Measurements from ENCODE around the gene MAFF.

The MAFF gene

GRCh38 chr22:38171927-38172831 is 29.6 kb upstream of the MAFF start:
- no peak overlapping the region for H3K9ac ChIP-seq (ENCODE audit: low read length)
- H3K79me2 ChIP-seq (ENCODE audit: low read length), result no peaks in the 10 kb centered on the region
- peaks cover 14% of the 10 kb centered on the region for H3K4me1 ChIP-seq (ENCODE audit: low read length)
- no peak overlapping the region for H3K4me3 ChIP-seq (ENCODE audit: low read length)
- H3K27me3 ChIP-seq (ENCODE audit: low read depth, low read length), result no peaks in the 10 kb centered on the region
- H4K20me1 ChIP-seq (ENCODE audit: insufficient read depth, low read length), result no peaks in the 10 kb centered on the region
- TF ChIP-seq, protein P1, sequence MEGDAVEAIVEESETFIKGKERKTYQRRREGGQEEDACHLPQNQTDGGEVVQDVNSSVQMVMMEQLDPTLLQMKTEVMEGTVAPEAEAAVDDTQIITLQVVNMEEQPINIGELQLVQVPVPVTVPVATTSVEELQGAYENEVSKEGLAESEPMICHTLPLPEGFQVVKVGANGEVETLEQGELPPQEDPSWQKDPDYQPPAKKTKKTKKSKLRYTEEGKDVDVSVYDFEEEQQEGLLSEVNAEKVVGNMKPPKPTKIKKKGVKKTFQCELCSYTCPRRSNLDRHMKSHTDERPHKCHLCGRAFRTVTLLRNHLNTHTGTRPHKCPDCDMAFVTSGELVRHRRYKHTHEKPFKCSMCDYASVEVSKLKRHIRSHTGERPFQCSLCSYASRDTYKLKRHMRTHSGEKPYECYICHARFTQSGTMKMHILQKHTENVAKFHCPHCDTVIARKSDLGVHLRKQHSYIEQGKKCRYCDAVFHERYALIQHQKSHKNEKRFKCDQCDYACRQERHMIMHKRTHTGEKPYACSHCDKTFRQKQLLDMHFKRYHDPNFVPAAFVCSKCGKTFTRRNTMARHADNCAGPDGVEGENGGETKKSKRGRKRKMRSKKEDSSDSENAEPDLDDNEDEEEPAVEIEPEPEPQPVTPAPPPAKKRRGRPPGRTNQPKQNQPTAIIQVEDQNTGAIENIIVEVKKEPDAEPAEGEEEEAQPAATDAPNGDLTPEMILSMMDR (IDR thresholded peaks at IDR 0.05; ENCODE audit: low read depth, low read length), result no peak
- no peak for TF ChIP-seq EZH2phosphoT487 (IDR thresholded peaks at IDR 0.05; ENCODE audit: low read depth)
- H3K4me2 ChIP-seq (ENCODE audit: low read length), result no peak overlapping the region
- no peaks in the 10 kb centered on the region for H3K36me3 ChIP-seq (replicated peaks; ENCODE audit: low read depth, low read length)
- no peak overlapping the region for H2AFZ ChIP-seq (ENCODE audit: low read depth, low read length)
- H3K9me3 ChIP-seq (ENCODE audit: insufficient read depth, low read length), result no peaks in the 10 kb centered on the region
- H3K27ac ChIP-seq (ENCODE audit: low read length), result no peak overlapping the region

DNA sequence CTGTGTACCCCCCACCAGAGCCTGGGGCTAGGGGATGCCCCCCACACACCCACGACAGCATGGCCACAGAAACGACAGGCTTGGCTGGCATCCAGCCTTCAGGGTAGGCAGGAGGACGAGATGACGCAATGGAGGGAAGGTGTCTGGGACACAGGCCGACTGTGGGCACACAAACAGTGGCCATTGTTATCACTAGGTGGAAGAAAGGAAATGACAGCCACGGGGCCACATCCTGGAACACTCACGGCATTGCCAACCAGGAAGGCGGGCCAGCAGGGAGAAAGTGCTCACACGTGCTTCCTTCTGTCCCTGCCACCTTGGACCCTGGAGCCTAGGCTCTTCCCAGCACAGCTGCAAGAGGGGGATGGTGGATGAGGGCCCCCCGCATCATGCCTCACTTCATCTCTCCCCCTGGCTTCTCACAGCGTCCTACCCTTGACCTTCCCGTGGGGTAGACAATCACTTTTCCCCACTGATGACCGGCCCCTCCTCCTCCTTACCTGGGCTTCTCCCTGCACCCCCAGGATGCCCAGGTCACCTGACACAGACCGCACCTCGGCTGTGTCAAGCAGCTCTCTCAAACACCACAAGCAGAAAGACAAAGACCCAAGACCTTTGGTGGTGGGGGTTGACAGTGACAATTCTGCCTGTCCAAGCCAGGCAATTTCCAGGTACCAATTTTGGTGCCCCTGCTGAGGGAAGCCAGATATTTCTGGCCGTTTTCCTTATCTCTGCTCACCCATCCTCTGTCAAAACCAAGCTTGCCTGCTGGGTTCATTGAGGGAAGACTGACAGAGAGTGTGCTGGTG is 28.8 kb upstream of the MAFF start:
- no peaks in the 10 kb centered on the region for H3K27me3 ChIP-seq (ENCODE audit: low read depth, low read length)
- H3K4me1 ChIP-seq (ENCODE audit: low read length), result peaks cover 15% of the 10 kb centered on the region
- no peaks in the 10 kb centered on the region for H3K9me3 ChIP-seq (ENCODE audit: insufficient read depth, low read length)
- no peaks in the 10 kb centered on the region for H3K79me2 ChIP-seq (ENCODE audit: low read length)
- H2AFZ ChIP-seq (ENCODE audit: low read depth, low read length), result no peak overlapping the region
- no peaks in the 10 kb centered on the region for H3K36me3 ChIP-seq (replicated peaks; ENCODE audit: low read depth, low read length)
- no peak overlapping the region for H3K27ac ChIP-seq (ENCODE audit: low read length)
- TF ChIP-seq, protein P1 (IDR thresholded peaks at IDR 0.05; ENCODE audit: low read depth, low read length), result no peak
- no peak for TF ChIP-seq EZH2phosphoT487 (IDR thresholded peaks at IDR 0.05; ENCODE audit: low read depth)
- no peak overlapping the region for H3K4me3 ChIP-seq (ENCODE audit: low read length)
- H4K20me1 ChIP-seq (ENCODE audit: insufficient read depth, low read length), result no peaks in the 10 kb centered on the region
- H3K9ac ChIP-seq (ENCODE audit: low read length), result no peak overlapping the region
- no peak overlapping the region for H3K4me2 ChIP-seq (ENCODE audit: low read length)

GRCh38 chr22:38173641-38173906 is 28.2 kb upstream of the MAFF start:
- Histone ChIP-seq H3K36me3 (replicated peaks; ENCODE audit: low read depth, low read length) (no peaks in the 10 kb centered on the region), H4K20me1 (ENCODE audit: insufficient read depth, low read length) (no peaks in the 10 kb centered on the region), H3K79me2 (ENCODE audit: low read length) (no peaks in the 10 kb centered on the region), H3K27me3 (ENCODE audit: low read depth, low read length) (no peaks in the 10 kb centered on the region), H2AFZ (ENCODE audit: low read depth, low read length) (no peak overlapping the region), H3K4me3 (ENCODE audit: low read length) (no peak overlapping the region), H3K4me1 (ENCODE audit: low read length) (peaks cover 15% of the 10 kb centered on the region), H3K4me2 (ENCODE audit: low read length) (no peak overlapping the region), H3K9me3 (ENCODE audit: insufficient read depth, low read length) (no peaks in the 10 kb centered on the region), H3K9ac (ENCODE audit: low read length) (no peak overlapping the region), H3K27ac (ENCODE audit: low read length) (no peak overlapping the region)
- TF ChIP-seq, protein P1 (IDR thresholded peaks at IDR 0.05; ENCODE audit: low read depth, low read length), result no peak

DNA sequence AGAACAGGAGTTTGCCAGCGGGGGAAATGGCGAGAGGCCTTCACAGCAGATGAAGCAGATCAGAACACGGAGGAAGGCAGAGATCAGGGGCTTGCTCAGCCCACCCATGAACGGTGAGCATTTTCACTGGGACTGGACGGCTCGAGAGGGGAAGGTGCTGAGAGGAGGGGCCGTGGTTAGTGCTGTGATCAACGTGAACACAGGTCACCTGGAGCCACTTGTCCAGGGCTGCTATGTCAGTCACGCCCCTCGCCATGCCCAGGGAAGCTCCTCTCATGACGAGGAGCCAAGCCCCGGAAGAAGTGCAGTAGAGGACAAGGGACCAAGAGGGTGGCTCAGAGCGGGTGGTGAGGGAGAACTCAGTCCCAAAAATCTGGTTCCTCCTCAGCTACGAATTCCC is 27.2 kb upstream of the MAFF start:
- no peaks in the 10 kb centered on the region for H3K9me3 ChIP-seq (ENCODE audit: insufficient read depth, low read length)
- no peaks in the 10 kb centered on the region for H3K36me3 ChIP-seq (replicated peaks; ENCODE audit: low read depth, low read length)
- no peak overlapping the region for H3K27ac ChIP-seq (ENCODE audit: low read length)
- no peak overlapping the region for H2AFZ ChIP-seq (ENCODE audit: low read depth, low read length)
- peaks cover 22% of the 10 kb centered on the region for H3K4me1 ChIP-seq (ENCODE audit: low read length)
- no peak overlapping the region for H3K9ac ChIP-seq (ENCODE audit: low read length)
- TF ChIP-seq EZH2phosphoT487 (IDR thresholded peaks at IDR 0.05; ENCODE audit: low read depth), result no peak
- TF ChIP-seq, protein P1 (IDR thresholded peaks at IDR 0.05; ENCODE audit: low read depth, low read length), result no peak
- no peak overlapping the region for H3K4me3 ChIP-seq (ENCODE audit: low read length)
- no peak overlapping the region for H3K4me2 ChIP-seq (ENCODE audit: low read length)
- H3K79me2 ChIP-seq (ENCODE audit: low read length), result no peaks in the 10 kb centered on the region
- no peaks in the 10 kb centered on the region for H4K20me1 ChIP-seq (ENCODE audit: insufficient read depth, low read length)
- H3K27me3 ChIP-seq (ENCODE audit: low read depth, low read length), result no peaks in the 10 kb centered on the region

All from OCI-LY3 (cell line).